ENCODE data around the gene CD82.

DNA sequence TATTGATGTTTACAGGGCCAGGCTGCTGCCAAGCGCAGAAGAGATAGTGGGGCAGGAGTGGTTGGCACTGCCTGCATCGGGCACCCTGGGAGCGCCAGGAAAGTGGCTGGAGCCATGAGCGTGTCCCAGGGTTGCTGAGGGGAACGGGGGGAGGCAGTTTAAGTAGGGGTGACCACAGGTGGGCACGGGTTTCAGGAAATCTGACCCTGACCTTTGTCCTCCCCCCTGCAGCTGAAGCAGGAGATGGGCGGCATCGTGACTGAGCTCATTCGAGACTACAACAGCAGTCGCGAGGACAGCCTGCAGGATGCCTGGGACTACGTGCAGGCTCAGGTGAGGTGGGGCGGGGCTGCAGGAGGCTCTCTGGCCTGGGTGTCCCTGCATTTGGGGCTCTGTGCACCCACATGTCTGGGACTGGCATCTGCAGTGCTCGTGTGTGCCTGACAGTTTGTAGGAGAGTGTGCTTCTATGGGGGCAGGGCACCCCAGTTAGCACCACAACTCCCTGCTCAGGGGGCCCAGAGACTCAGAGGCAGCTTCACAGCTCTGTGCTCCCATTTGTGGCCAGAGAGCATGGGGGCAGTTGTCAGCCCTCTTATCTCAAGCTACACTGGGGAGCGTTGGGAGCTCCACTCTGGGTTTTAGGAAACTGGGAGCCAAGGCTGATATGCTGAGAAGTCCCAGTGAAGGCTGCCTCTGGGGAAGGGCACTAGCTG, 49.7 kb downstream of the CD82 start:
- TF ChIP-seq, protein P1, sequence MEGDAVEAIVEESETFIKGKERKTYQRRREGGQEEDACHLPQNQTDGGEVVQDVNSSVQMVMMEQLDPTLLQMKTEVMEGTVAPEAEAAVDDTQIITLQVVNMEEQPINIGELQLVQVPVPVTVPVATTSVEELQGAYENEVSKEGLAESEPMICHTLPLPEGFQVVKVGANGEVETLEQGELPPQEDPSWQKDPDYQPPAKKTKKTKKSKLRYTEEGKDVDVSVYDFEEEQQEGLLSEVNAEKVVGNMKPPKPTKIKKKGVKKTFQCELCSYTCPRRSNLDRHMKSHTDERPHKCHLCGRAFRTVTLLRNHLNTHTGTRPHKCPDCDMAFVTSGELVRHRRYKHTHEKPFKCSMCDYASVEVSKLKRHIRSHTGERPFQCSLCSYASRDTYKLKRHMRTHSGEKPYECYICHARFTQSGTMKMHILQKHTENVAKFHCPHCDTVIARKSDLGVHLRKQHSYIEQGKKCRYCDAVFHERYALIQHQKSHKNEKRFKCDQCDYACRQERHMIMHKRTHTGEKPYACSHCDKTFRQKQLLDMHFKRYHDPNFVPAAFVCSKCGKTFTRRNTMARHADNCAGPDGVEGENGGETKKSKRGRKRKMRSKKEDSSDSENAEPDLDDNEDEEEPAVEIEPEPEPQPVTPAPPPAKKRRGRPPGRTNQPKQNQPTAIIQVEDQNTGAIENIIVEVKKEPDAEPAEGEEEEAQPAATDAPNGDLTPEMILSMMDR (conservative IDR thresholded peaks at IDR 0.05), result no peak
- no peak for TF ChIP-seq ZFX (IDR thresholded peaks at IDR 0.05)
